HepG2 (cell line): ENCODE measurements around the gene TOX2. TPM values are rescaled to one million over a fixed set of nuclear protein-coding genes. Genes with fewer than 3 reads are reported as not detected.

Source experiments
- ATAC-seq: fragments of 200-7000 bp; cut with Tn5 transposase; 3 replicates; pipeline ENCODE4 v1.9.1; 2020; ENCODE audit warnings: mild to moderate bottlenecking, moderate library complexity
- BruUV-seq: library from RNA; stranded (reverse); fragments of 400-500 nt; replicated peaks from 2 replicates; lab custom pipeline; 2021; lab: Mats Ljungman, UMichigan
- CTCF ChIA-PET: fragments of 300-600 bp; formaldehyde crosslinking; extraction: SDS; loops from one replicate; lab custom pipeline; 2021; ENCODE audit warnings: low total read pairs, inconsistent platforms, low intra/inter-chr PET ratio; lab: Yijun Ruan, JAX
- POLR2A ChIA-PET: fragments of 350-600 bp; sonication (Branson Sonifier 250); formaldehyde crosslinking; loops from one replicate; lab custom pipeline; 2020; ENCODE audit warnings: antibody characterized with exemption, inconsistent platforms; lab: Yijun Ruan, JAX
- DNase-seq: peaks from one replicate; pipeline ENCODE4 v3.0.0-alpha.2; 2015; ENCODE audit warnings: low spot score
- FAIRE-seq: peaks from 3 replicates; lab custom pipeline; 2011; peaks lifted over from hg19 to GRCh38; lab: Jason Lieb, UNC
- H2AFZ ChIP-seq: one replicate; pipeline ENCODE4 v1.6.1; 2011; ENCODE audit warnings: low read length, inconsistent platforms
- H3K27ac ChIP-seq: fragments of 300-600 bp; 3 replicates; pipeline ENCODE4 v1.8.0; 2011; ENCODE audit warnings: mixed run types, mild to moderate bottlenecking, mixed read lengths, low read length, inconsistent platforms; ENCODE audit not compliant: insufficient read depth; ENCODE audit errors: extremely low read length
- H3K27me3 ChIP-seq, 2 experiments: fragments of 200-600 bp in 1 of 2; 2 replicates in 1 of 2; 3 replicates in 1 of 2; pipeline versions ENCODE4 v1.6.0 to v1.8.0; 2011; ENCODE audit warnings: low read length in 2 of 2, mild to moderate bottlenecking in 2 of 2, moderate library complexity in 2 of 2, inconsistent platforms in 1 of 2; ENCODE audit not compliant: insufficient read depth in 2 of 2, control insufficient read depth in 1 of 2
- H3K36me3 ChIP-seq, 2 experiments: fragments of 200-600 bp in 1 of 2; replicated peaks in 1 of 2; 2 replicates in 1 of 2; 3 replicates in 1 of 2; pipeline versions ENCODE4 v1.5.1 to v1.8.0; 2011; ENCODE audit warnings: low read length in 2 of 2, inconsistent platforms in 1 of 2; ENCODE audit not compliant: insufficient read depth in 2 of 2, control insufficient read depth in 1 of 2
- H3K4me1 ChIP-seq: 2 replicates; pipeline ENCODE4 v1.5.1; 2012; ENCODE audit warnings: low read length, inconsistent platforms; ENCODE audit not compliant: insufficient read depth
- H3K4me2 ChIP-seq: 2 replicates; pipeline ENCODE4 v1.6.0; 2011; ENCODE audit warnings: low read depth, low read length, inconsistent platforms
- H3K4me3 ChIP-seq, 3 experiments: fragments of 200-600 bp in 1 of 3; sonication (generic), shearing (Covaris generic) in 1 of 3; replicated peaks in 1 of 3; 2 replicates each; pipeline ENCODE4 v1.5.1; 2011 to 2016; ENCODE audit warnings: low read length in 3 of 3, inconsistent platforms in 2 of 3, low read depth in 2 of 3, mild to moderate bottlenecking in 2 of 3, control low read depth in 1 of 3, mixed read lengths in 1 of 3; ENCODE audit not compliant: insufficient read depth in 1 of 3
- H3K79me2 ChIP-seq: one replicate; pipeline ENCODE4 v1.6.1; 2011; ENCODE audit warnings: low read length, inconsistent platforms; ENCODE audit not compliant: insufficient read depth
- H3K9ac ChIP-seq: 2 replicates; pipeline ENCODE4 v1.6.0; 2011; ENCODE audit warnings: mild to moderate bottlenecking, low read depth, low read length, inconsistent platforms; ENCODE audit not compliant: insufficient read depth
- H3K9me3 ChIP-seq: 2 replicates; pipeline ENCODE4 v1.5.1; 2012; ENCODE audit warnings: mild to moderate bottlenecking, low read length
- H4K20me1 ChIP-seq: 2 replicates; pipeline ENCODE4 v1.6.0; 2011; ENCODE audit warnings: inconsistent platforms, mild to moderate bottlenecking, low read length, moderate library complexity; ENCODE audit not compliant: insufficient read depth
- HDAC1 ChIP-seq: sonication (generic); formaldehyde crosslinking; IDR thresholded peaks from 2 replicates; pipeline ENCODE4 v1.5.1; 2020; ENCODE audit warnings: mild to moderate bottlenecking, missing genetic modification reagents
- MTA3 ChIP-seq: sonication (generic); formaldehyde crosslinking; IDR thresholded peaks from 2 replicates; pipeline ENCODE4 v1.4.0; 2020; ENCODE audit warnings: missing genetic modification reagents
- MYC ChIP-seq: sonication (generic); formaldehyde crosslinking; IDR thresholded peaks from 2 replicates; pipeline ENCODE4 v1.9.0; 2021; ENCODE audit warnings: missing genetic modification reagents, borderline replicate concordance
- NBN ChIP-seq: fragments of 450-650 bp; conservative IDR thresholded peaks from 2 replicates; pipeline ENCODE4 v1.6.1; 2017
- NCOA2 ChIP-seq: sonication (generic); formaldehyde crosslinking; IDR thresholded peaks from 2 replicates; pipeline ENCODE4 v1.8.0; 2022; ENCODE audit warnings: inconsistent platforms
- PHB2 ChIP-seq: fragments of 450-650 bp; IDR thresholded peaks from 2 replicates; pipeline ENCODE4 v1.6.1; 2018; ENCODE audit not compliant: partially characterized antibody
- TMF1 ChIP-seq: sonication (generic); formaldehyde crosslinking; IDR thresholded peaks from 2 replicates; pipeline ENCODE4 v1.8.1; 2022; ENCODE audit warnings: low read depth, missing genetic modification reagents
- ZBTB1 ChIP-seq: sonication (generic); formaldehyde crosslinking; IDR thresholded peaks from 2 replicates; pipeline ENCODE4 v1.4.0; 2020; ENCODE audit warnings: missing genetic modification reagents, borderline replicate concordance
- ZNF530 ChIP-seq: sonication (generic); formaldehyde crosslinking; IDR thresholded peaks from 2 replicates; pipeline ENCODE4 v1.5.0; 2020; ENCODE audit warnings: low read depth, mild to moderate bottlenecking, missing genetic modification reagents
- ZNF615 ChIP-seq: sonication (generic); formaldehyde crosslinking; IDR thresholded peaks from 2 replicates; pipeline ENCODE4 v1.5.0; 2020; ENCODE audit warnings: mild to moderate bottlenecking, missing genetic modification reagents, borderline replicate concordance
- WGBS: methylation state at CpG from one replicate; pipeline ENCODE4 v1.1.6; 2017; ENCODE audit warnings: low lambda C conversion rate; 5-methylcytosine and 5-hydroxymethylcytosine counted together
- in situ Hi-C: cut with HindIII; loops from 2 replicates; pipeline ENCODE4 v1.10.0; 2017; ENCODE audit warnings: low pct_unique_long_range_greater_than_20kb; ENCODE audit not compliant: extremely low pct_ligation_motif_present
- intact Hi-C: fragments of 100-400 bp; cut with micrococcal nuclease; formaldehyde crosslinking; loops from one replicate; pipeline ENCODE4 v1.10.0; 2022; ENCODE audit not compliant: unreplicated experiment
- polyA plus RNA-seq, 8 experiments: library from polyadenylated mRNA; depleted of rRNA in 3 of 8; stranded (reverse) in 7 of 8; unstranded in 1 of 8; fragments of >200 nt; fragmentation: Illumina TruSeq in 4 of 8; extraction: Trizol in 4 of 8; gene quantifications; 2 replicates each; pipeline versions ENCODE4 v1.2.1 to v1.2.3, GENCODE V29; 2011 to 2016; ENCODE audit warnings: low read depth in 4 of 8, missing spikeins in 1 of 8, mixed read lengths in 1 of 8; ENCODE audit not compliant: insufficient read depth in 1 of 8
- total RNA-seq, 5 experiments: library from RNA; depleted of rRNA; stranded (reverse); fragments of >200 nt; fragmentation: Illumina TruSeq; extraction: Trizol; gene quantifications; 2 replicates each; pipeline ENCODE4 v1.2.3, GENCODE V29; 2016; ENCODE audit warnings: low read depth in 1 of 5
- TF ChIP-seq, protein P1 (sequence below): IDR thresholded peaks from 2 replicates; pipeline ENCODE4 v1.6.1; 2016; ENCODE audit warnings: missing compliant biosample characterization, missing genetic modification reagents, borderline replicate concordance
- TF ChIP-seq, protein P2 (sequence below): sonication (generic); formaldehyde crosslinking; IDR thresholded peaks from 2 replicates; pipeline ENCODE4 v1.4.0; 2020; ENCODE audit warnings: mild to moderate bottlenecking, low read depth, missing genetic modification reagents
- TF ChIP-seq, protein P3 (sequence below): sonication (generic); formaldehyde crosslinking; IDR thresholded peaks from 2 replicates; pipeline ENCODE4 v1.4.0; 2020; ENCODE audit warnings: missing genetic modification reagents, borderline replicate concordance

Gene TOX2
- total and polyA plus RNA-seq, 2 of the 13 experiments (the other 11 are each of a cell fraction or from before 2014, with no cell fraction given) = not detected

DNA sequence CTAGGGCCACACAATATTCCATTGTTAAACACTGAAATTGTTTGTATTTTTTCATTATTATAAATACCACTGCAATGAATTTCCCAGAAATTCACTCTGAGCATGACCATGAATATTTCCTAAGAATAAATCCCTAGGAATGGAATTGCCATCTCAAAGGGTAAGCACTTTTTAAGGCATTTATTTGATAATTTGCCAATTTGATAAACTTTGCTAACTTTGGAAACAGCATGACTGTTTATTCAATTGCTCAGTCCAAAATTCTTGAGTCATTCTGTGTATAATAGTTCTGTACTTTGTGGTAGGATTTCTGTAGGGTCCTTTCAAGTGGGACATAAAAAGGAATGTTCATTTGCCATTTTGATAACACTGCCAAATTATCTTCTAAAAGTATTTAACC, 44.2 kb upstream of the TOX2 start:
- H3K4me1 ChIP-seq = no peaks in the 10 kb centered on the region
- H3K79me2 ChIP-seq = no peaks in the 10 kb centered on the region
- no peaks in the 10 kb centered on the region for H3K36me3 ChIP-seq
- CTCF ChIA-PET = no interaction called here
- TF ChIP-seq ZBTB1 (CRISPR knock-in tag) = no peak
- TF ChIP-seq, protein P1, sequence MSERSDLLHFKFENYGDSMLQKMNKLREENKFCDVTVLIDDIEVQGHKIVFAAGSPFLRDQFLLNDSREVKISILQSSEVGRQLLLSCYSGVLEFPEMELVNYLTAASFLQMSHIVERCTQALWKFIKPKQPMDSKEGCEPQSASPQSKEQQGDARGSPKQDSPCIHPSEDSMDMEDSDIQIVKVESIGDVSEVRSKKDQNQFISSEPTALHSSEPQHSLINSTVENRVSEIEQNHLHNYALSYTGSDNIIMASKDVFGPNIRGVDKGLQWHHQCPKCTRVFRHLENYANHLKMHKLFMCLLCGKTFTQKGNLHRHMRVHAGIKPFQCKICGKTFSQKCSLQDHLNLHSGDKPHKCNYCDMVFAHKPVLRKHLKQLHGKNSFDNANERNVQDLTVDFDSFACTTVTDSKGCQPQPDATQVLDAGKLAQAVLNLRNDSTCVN (CRISPR knock-in tag) = no peak
- in situ Hi-C loops (no loop called here), intact Hi-C loops (no loop called here)
- no peaks in the 10 kb centered on the region for H4K20me1 ChIP-seq
- H3K9me3 ChIP-seq = no peaks in the 10 kb centered on the region
- H3K9ac ChIP-seq = no peak overlapping the region
- no peak overlapping the region for H3K4me3 ChIP-seq
- FAIRE-seq (no peak), DNase-seq (no peak), ATAC-seq (no peak)
- H2AFZ ChIP-seq = no peak overlapping the region
- no TSS peak for BruUV-seq
- POLR2A ChIA-PET = no interaction called here
- no peak overlapping the region for H3K4me2 ChIP-seq
- H3K27ac ChIP-seq = no peak overlapping the region
- peaks cover 2 to 3% of the 10 kb centered on the region in 2 experiments; a peak in 1 of 5 replicates for H3K27me3 ChIP-seq

DNA sequence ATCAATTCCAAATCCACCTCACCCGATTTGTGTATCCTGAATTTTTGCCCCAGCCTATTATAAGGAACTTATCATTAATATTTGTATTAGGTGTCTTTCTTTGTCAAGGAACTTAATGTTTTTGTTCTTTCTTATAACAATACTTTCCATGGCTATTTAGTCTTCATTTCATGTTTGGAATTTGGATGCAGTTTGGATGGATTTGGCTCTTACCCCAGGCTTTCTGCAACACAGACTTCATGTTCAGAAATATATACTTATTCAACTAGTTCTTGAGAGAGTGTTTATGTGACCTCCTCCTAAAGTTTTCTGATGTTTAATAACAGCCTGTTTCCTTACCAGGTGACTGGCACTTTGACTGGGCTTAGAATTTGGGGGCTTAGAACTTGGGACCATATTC, 35.9 kb upstream of the TOX2 start:
- no peak overlapping the region for H3K9ac ChIP-seq
- FAIRE-seq (no peak), ATAC-seq (no peak), DNase-seq (no peak)
- intact Hi-C loops = no loop called here
- WGBS = 0% methylated on average over 1 of the region's 1 CpG
- H3K79me2 ChIP-seq = no peaks in the 10 kb centered on the region
- H3K4me2 ChIP-seq = no peak overlapping the region
- no peaks in the 10 kb centered on the region; a peak in 1 of 5 replicates for H3K27me3 ChIP-seq
- H3K9me3 ChIP-seq = no peaks in the 10 kb centered on the region
- no peaks in the 10 kb centered on the region for H3K4me1 ChIP-seq
- no peak overlapping the region for H3K27ac ChIP-seq
- ChIA-PET POLR2A (no interaction called here), CTCF (no interaction called here)
- no peaks in the 10 kb centered on the region for H3K36me3 ChIP-seq
- no TSS peak for BruUV-seq
- H3K4me3 ChIP-seq = no peak overlapping the region
- H2AFZ ChIP-seq = no peak overlapping the region
- in situ Hi-C loops = no loop called here
- no peaks in the 10 kb centered on the region for H4K20me1 ChIP-seq
- no peak for TF ChIP-seq TMF1 (CRISPR knock-in tag)
- TF ChIP-seq, protein P2, sequence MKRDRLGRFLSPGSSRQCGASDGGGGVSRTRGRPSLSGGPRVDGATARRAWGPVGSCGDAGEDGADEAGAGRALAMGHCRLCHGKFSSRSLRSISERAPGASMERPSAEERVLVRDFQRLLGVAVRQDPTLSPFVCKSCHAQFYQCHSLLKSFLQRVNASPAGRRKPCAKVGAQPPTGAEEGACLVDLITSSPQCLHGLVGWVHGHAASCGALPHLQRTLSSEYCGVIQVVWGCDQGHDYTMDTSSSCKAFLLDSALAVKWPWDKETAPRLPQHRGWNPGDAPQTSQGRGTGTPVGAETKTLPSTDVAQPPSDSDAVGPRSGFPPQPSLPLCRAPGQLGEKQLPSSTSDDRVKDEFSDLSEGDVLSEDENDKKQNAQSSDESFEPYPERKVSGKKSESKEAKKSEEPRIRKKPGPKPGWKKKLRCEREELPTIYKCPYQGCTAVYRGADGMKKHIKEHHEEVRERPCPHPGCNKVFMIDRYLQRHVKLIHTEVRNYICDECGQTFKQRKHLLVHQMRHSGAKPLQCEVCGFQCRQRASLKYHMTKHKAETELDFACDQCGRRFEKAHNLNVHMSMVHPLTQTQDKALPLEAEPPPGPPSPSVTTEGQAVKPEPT = no peak
- TF ChIP-seq MYC (CRISPR knock-in tag) = no peak
- no peak for TF ChIP-seq ZNF530 (CRISPR knock-in tag)
- no peak for TF ChIP-seq ZNF615
- TF ChIP-seq HDAC1 = no peak
- TF ChIP-seq NCOA2 (CRISPR knock-in tag) = no peak
- TF ChIP-seq PHB2 = no peak
- TF ChIP-seq MTA3 (CRISPR knock-in tag) = no peak
- no peak for TF ChIP-seq NBN
- TF ChIP-seq, protein P3, sequence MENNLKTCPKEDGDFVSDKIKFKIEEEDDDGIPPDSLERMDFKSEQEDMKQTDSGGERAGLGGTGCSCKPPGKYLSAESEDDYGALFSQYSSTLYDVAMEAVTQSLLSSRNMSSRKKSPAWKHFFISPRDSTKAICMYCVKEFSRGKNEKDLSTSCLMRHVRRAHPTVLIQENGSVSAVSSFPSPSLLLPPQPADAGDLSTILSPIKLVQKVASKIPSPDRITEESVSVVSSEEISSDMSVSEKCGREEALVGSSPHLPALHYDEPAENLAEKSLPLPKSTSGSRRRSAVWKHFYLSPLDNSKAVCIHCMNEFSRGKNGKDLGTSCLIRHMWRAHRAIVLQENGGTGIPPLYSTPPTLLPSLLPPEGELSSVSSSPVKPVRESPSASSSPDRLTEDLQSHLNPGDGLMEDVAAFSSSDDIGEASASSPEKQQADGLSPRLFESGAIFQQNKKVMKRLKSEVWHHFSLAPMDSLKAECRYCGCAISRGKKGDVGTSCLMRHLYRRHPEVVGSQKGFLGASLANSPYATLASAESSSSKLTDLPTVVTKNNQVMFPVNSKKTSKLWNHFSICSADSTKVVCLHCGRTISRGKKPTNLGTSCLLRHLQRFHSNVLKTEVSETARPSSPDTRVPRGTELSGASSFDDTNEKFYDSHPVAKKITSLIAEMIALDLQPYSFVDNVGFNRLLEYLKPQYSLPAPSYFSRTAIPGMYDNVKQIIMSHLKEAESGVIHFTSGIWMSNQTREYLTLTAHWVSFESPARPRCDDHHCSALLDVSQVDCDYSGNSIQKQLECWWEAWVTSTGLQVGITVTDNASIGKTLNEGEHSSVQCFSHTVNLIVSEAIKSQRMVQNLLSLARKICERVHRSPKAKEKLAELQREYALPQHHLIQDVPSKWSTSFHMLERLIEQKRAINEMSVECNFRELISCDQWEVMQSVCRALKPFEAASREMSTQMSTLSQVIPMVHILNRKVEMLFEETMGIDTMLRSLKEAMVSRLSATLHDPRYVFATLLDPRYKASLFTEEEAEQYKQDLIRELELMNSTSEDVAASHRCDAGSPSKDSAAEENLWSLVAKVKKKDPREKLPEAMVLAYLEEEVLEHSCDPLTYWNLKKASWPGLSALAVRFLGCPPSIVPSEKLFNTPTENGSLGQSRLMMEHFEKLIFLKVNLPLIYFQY (CRISPR knock-in tag) = no peak
